ENCODE measurements around the gene RPL32. TPM values are rescaled to one million over a fixed set of nuclear protein-coding genes. Genes with fewer than 3 reads are reported as not detected.
A peak's percentile ranks its signal among the peaks of the same experiment; 100 is the strongest.

Gene RPL32
- total RNA-seq, 1 donor from 2014 or later, result 972 TPM

GRCh38 chr3:12813967-12814366, 27.4 kb downstream of the RPL32 start:
- no peak overlapping the region for H3K27ac Mint-ChIP-seq (ENCODE audit: unreplicated experiment)

DNA sequence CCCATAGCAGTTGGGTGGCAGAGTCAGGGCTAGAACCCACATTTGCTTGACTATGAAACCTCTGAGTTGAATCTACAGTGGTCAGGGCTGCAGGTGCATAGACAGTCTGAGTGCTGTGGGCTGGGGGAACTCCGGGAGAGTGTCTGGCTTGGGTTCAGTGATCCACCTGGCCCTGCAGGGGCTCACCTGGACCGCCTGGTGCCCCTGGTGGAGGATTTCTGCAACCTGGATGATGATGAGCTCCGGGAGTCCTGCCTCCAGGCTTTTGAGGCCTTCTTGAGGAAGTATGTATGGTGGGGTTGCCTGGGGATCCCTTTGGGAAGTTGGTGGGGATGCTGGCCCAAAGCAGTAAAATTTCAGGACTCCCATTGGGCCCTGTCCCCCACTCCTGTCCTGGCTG, 28.6 kb downstream of the RPL32 start:
- no peaks in the 10 kb centered on the region for H3K27me3 Mint-ChIP-seq (ENCODE audit: low read depth)
- no peak overlapping the region for H3K27ac Mint-ChIP-seq (ENCODE audit: unreplicated experiment)
- TF ChIP-seq, protein P1, sequence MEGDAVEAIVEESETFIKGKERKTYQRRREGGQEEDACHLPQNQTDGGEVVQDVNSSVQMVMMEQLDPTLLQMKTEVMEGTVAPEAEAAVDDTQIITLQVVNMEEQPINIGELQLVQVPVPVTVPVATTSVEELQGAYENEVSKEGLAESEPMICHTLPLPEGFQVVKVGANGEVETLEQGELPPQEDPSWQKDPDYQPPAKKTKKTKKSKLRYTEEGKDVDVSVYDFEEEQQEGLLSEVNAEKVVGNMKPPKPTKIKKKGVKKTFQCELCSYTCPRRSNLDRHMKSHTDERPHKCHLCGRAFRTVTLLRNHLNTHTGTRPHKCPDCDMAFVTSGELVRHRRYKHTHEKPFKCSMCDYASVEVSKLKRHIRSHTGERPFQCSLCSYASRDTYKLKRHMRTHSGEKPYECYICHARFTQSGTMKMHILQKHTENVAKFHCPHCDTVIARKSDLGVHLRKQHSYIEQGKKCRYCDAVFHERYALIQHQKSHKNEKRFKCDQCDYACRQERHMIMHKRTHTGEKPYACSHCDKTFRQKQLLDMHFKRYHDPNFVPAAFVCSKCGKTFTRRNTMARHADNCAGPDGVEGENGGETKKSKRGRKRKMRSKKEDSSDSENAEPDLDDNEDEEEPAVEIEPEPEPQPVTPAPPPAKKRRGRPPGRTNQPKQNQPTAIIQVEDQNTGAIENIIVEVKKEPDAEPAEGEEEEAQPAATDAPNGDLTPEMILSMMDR (IDR thresholded peaks at IDR 0.05), result no peak
- no peak overlapping the region for H3K4me3 Mint-ChIP-seq (ENCODE audit: unreplicated experiment)
- H3K36me3 Mint-ChIP-seq (ENCODE audit: low read depth), result peaks cover 9% of the 10 kb centered on the region
- no peak for DNase-seq (ENCODE audit: low spot score)
- H3K9me3 Mint-ChIP-seq (ENCODE audit: low read depth), result no peaks in the 10 kb centered on the region
- H3K4me1 Mint-ChIP-seq (ENCODE audit: low read depth), result peaks cover 9% of the 10 kb centered on the region

More at GRCh38 chr3:12813967-12814366, 27.4 kb downstream of the RPL32 start:
- peaks cover 9% of the 10 kb centered on the region for H3K4me1 Mint-ChIP-seq (ENCODE audit: low read depth)
- H3K27me3 Mint-ChIP-seq (ENCODE audit: low read depth), result no peaks in the 10 kb centered on the region
- DNase-seq (ENCODE audit: low spot score), result no peak
- H3K9me3 Mint-ChIP-seq (ENCODE audit: low read depth), result no peaks in the 10 kb centered on the region
- no peak overlapping the region for H3K4me3 Mint-ChIP-seq (ENCODE audit: unreplicated experiment)
- peaks cover 9% of the 10 kb centered on the region for H3K36me3 Mint-ChIP-seq (ENCODE audit: low read depth)
- TF ChIP-seq, protein P1 (IDR thresholded peaks at IDR 0.05), result no peak

DNA sequence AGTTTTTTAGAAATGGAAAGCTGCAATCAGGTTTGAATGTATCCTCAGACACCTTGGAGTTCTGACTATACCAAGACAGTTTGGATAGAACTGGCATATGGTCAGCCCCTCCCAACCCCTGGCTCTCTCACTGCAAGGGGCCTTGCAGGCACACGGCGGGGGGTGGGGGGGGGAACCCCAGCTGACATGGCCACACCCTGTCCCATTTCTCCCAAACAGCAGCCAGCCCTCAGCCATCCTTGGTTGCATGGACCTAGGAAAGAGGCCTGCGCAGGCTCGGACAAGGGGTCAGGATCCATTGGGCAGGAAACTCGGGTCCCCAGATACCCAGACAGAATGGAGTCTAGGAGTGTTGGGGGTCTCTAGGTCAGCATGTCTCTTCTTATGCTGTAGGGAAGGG, 30.4 kb downstream of the RPL32 start:
- H3K9me3 Mint-ChIP-seq (ENCODE audit: low read depth), result no peaks in the 10 kb centered on the region
- TF ChIP-seq, protein P1 (IDR thresholded peaks at IDR 0.05), result no peak
- DNase-seq (ENCODE audit: low spot score), result no peak
- no peaks in the 10 kb centered on the region for H3K27me3 Mint-ChIP-seq (ENCODE audit: low read depth)
- peaks cover 9% of the 10 kb centered on the region for H3K4me1 Mint-ChIP-seq (ENCODE audit: low read depth)
- H3K27ac Mint-ChIP-seq (ENCODE audit: unreplicated experiment), result peak overlapping the region; percentile 74
- H3K36me3 Mint-ChIP-seq (ENCODE audit: low read depth), result peaks cover 8% of the 10 kb centered on the region
- peak overlapping the region; percentile 62 for H3K4me3 Mint-ChIP-seq (ENCODE audit: unreplicated experiment)

DNA sequence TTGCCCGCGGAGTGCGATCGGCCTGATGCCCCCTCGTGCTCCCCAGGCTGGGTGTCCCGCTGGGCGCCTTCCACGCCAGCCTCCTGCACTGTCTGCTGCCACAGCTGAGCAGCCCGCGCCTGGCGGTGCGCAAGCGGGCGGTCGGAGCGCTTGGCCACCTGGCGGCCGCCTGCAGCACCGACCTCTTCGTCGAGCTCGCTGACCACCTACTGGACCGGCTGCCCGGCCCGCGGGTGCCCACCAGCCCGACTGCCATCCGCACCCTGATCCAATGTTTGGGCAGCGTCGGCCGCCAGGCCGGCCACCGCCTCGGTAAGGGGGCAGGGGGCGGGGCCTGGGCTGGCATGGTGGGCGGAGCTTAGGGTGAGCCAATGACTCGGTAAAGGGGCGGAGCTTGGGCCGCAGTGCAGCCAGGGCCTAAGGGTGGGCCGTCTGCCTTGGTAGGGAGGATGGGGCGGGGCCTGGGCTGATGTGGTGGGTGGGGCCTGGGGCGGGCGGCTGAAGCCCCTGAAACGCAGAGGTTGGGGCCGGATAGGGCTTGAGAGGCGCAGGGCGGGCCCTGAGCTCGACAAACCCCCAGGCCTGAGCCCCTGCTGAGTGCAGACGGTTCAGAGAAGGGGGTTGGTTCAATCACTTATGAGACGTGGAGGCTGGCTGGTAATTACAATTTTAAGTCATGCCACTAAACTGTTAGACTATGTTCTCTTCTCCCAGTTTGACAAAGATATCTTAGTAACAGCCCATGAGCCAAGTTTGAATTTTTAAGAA, 31.2 kb downstream of the RPL32 start:
- Mint-ChIP-seq H3K36me3 (ENCODE audit: low read depth) (peaks cover 11% of the 10 kb centered on the region), H3K9me3 (ENCODE audit: low read depth) (no peaks in the 10 kb centered on the region), H3K27ac (ENCODE audit: unreplicated experiment) (peak overlapping the region; percentile 74), H3K4me3 (ENCODE audit: unreplicated experiment) (peak overlapping the region; percentile 62), H3K27me3 (ENCODE audit: low read depth) (no peaks in the 10 kb centered on the region), H3K4me1 (ENCODE audit: low read depth) (peaks cover 9% of the 10 kb centered on the region)
- TF ChIP-seq, protein P1 (IDR thresholded peaks at IDR 0.05), result peak; percentile 98
- no peak for DNase-seq (ENCODE audit: low spot score)

DNA sequence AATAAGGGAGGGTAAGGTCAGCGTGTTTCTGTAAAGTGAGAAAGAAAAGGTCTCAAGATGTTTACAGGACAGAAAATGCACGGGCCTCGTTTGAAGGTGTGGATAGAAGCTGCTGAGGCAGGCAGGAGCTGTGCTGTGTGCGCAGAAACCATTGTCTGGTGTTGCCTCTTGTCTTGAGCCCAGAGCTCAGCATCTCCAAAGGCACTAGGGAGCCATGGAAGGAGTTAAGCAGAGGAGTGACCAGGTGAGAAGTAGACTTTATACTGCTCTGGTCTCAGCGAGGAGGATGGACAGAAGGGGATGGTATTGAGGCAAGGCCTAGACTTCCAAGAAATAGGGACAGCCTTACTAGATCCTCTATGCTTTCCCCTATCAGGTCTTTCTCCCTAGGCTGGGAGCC, 31.9 kb downstream of the RPL32 start:
- H3K27ac Mint-ChIP-seq (ENCODE audit: unreplicated experiment), result peak overlapping the region; percentile 72

More for the DNA sequence above, 31.9 kb downstream of the RPL32 start:
- H3K27me3 Mint-ChIP-seq (ENCODE audit: low read depth), result no peaks in the 10 kb centered on the region
- peaks cover 9% of the 10 kb centered on the region for H3K4me1 Mint-ChIP-seq (ENCODE audit: low read depth)
- H3K4me3 Mint-ChIP-seq (ENCODE audit: unreplicated experiment), result no peak overlapping the region
- H3K36me3 Mint-ChIP-seq (ENCODE audit: low read depth), result peaks cover 12% of the 10 kb centered on the region
- H3K9me3 Mint-ChIP-seq (ENCODE audit: low read depth), result no peaks in the 10 kb centered on the region
- DNase-seq (ENCODE audit: low spot score), result no peak
- TF ChIP-seq, protein P1 (IDR thresholded peaks at IDR 0.05), result no peak
